NCI-H345 (cell line): ENCODE data around the gene ZFP91.

Experiments used
- DNase-seq: peaks from one replicate; lab custom pipeline; 2025; lab: John Stamatoyannopoulos, UW

ZFP91 gene

DNA sequence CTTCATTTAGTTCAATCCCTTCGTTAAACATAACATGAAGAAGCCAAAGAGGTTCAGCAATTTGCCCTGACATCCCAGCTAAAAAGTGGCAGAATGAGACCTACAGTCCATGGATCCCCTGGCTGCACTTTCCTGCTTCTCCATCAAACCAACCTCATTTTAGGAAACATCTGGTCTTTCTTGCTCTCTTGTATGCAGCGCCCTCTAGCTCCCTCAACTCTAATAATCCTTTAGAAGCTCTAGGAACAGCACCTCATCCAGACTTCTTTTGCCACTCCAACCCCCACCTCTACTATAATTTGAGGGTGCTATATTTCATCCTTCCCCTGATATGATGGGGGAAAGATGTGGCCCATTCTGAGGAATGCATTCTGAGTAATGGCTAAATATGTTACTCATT, 51.0 kb downstream of the ZFP91 start:
- DNase-seq: peak; percentile 4

DNA sequence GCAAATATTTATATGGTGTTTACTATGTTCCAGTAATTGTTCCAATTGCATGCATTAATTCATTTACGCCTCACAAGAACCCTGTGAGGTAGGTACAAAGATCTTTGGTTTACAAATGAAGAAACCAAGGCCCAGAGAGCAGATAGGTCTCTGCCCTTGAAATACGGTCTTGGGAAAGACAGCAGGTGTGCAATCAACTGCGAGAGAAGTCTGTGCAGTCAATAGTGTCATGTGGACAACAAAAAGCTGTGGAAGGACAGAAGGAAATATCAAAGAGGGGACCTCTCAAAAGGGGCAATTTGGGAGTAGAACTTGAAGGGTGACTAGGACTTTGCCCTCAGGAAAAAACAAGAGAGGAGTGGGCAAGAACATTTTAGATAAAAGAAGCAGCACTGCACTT, 52.5 kb downstream of the ZFP91 start:
- DNase-seq: no peak

DNA sequence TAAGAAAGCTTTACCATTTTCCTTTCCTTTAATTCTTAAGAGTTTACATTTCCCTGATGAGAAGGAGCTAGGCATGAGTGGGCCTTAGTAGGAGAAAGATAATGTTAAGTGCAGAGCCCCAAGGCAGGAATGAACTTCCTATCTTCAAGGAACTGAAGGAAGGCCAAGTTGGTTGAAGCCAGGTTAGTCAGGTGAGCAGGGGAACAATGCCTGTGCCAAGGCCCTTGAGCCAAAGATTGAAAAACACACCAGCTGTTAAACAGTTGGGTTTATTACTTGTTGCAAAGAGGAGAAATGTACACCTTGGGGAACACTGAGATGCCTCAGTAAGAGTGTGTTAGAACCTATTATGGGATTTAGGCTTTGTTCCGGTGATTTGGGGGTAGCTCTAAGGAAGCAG, 53.6 kb downstream of the ZFP91 start:
- no peak for DNase-seq

DNA sequence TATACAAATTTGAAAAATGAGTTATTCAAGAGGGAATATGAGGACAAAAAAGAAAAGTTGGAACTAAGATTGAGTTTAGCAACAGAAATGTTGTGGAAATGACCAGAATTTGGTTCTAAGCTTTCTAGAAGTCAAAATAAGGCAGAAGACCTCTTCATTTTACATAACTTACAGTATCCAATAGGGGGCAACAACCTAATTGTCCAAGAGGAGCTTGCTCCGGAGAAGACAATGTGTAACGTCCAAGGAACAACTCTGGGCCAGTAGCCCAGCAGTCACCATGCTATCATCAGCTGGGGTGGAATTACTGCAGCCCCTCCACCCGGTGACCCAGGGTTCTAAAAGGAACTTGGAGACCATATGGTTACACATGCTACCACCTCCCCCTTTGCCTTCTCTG, 57.7 kb downstream of the ZFP91 start:
- no peak for DNase-seq

- no peak for DNase-seq
These were observed 58.5 kb downstream of the ZFP91 start for GRCh38 chr11:58637371-58637770.

DNA sequence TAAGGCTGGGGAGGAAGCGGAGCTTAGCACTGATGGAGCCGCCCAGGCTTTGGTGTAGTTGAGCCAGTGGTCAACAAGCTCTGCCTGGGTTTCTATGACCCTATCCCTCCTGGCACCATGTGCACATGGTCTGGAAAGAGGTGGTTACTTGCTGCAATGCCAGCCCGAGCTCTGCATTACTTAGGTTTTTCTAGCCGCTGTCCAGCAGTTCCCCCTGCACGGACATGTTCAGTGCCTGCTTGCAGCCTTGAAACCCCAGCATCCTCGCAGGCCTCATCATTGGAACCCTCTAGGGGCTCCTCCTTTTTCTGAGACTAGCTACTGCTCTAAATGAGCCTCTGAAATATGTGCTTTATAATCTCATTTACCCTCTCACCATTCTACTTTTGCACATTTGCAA, 60.2 kb downstream of the ZFP91 start:
- no peak for DNase-seq

GRCh38 chr11:58639669-58640068, 60.8 kb downstream of the ZFP91 start:
- DNase-seq: no peak

GRCh38 chr11:58640386-58641023, 61.6 kb downstream of the ZFP91 start:
- DNase-seq: no peak

GRCh38 chr11:58641341-58641740, 62.5 kb downstream of the ZFP91 start:
- no peak for DNase-seq

DNA sequence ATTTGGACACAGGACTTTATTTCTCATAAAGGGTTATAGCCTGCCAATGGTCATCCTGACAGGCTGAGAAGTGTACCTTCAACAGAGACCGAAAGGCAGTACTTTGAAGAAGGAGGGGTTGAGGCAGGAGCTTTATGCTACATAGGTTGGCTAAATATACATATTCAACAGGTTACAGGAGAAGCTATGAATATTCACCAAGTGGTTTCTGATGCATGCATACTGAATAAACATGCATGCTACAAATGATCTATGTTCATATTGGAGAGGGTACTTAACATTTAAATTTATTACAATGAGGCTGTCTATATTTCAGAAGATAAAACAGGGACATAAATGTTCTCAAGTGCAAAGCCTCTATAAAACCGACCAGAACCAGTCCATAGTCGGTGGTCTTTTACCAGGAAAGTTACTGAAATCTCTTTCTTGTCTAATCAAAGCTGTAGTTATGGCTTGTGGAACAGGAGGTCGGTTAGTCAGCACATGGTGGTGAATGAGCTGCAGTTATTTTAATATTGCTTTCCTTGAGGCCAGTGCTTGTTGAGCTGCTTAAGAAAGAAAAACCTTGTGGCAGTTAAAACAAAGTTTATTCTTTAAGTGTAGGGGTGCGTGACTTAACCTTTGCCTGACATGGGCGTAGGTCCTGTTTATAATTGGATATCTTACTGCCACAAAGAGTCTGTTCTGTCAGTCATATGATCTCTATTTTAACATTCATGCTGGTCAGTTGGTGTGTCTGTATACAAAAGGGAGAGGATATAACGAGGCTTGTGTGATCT, 63.1 kb downstream of the ZFP91 start:
- no peak for DNase-seq

GRCh38 chr11:58645854-58646253, 67.0 kb downstream of the ZFP91 start:
- no peak for DNase-seq

DNA sequence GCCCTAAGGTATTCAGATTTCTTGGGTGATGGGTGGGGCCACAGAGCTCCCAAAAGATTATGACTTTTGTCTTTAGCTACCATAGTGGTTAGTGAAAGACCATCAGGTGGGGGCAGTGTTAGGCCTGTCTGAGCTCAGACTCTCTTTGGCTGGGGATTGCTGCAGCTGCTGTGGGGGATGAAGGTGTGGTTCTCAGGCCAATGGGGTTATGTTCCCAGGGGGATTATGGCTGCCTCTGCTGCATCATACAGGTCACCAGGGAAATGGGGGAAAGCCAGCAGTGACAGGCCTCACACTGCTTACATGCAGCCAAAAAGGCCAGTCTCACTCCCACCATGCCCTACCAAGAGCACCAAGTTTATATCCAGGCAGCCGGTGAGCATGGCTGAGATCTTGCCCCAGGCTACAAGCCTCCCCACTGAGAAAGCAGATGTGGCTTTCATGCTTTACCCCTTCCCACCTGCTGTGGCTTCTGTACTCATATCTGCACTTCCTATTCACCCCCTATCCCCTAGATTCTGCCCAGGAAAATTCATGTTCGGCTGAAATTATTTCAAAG, 68.4 kb downstream of the ZFP91 start:
- DNase-seq: peak; percentile 35

- DNase-seq: no peak
These were observed 69.0 kb downstream of the ZFP91 start for GRCh38 chr11:58647866-58648265.

DNA sequence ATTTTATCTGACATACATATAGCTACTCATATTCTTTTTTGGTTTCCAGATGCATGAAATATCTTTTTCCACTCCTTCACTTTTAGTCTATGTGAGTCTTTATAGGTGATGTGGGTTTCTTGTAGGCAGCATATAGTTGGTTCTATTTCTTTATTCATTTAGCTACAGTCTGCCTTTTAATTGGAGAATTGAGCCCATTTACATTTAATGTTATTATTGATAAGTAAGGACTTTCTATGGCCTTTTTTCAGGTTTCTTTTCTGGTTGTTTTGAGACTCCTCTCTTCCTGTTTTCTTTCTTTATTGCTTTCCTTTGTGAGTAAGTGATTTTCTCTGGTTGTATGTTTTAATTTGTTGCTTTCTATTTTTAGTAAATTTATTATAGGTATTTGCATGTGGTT, 70.8 kb downstream of the ZFP91 start:
- DNase-seq: no peak

GRCh38 chr11:58650496-58650895, 71.6 kb downstream of the ZFP91 start:
- DNase-seq: no peak

DNA sequence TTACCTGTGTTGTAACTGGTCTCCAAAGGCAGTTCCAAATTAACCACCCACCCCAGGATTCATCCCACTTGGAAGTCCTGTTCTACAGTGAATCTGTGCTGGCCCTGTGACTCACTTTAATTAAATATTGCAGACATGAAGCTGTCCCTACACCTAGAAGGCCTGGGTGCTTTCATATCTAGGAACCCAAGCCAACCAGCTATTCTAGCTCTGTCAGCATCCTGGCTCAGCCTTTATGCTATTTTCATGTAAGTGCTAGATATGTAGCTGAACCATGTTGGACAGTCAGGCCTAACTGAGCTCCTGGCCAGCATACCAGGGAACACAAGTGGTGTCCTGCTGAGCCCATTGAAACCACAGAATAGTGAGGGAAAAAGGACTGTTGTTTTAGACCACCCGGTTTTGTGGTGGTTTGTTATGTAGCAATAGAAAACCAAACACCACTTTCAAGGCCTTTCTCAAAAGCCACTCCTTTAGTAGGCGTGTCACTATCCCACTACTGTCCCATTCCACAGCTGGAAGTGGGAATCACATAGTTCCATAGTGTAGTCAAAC, 73.9 kb downstream of the ZFP91 start:
- no peak for DNase-seq

GRCh38 chr11:58654079-58654907, 75.4 kb downstream of the ZFP91 start:
- DNase-seq: peak; percentile 79

DNA sequence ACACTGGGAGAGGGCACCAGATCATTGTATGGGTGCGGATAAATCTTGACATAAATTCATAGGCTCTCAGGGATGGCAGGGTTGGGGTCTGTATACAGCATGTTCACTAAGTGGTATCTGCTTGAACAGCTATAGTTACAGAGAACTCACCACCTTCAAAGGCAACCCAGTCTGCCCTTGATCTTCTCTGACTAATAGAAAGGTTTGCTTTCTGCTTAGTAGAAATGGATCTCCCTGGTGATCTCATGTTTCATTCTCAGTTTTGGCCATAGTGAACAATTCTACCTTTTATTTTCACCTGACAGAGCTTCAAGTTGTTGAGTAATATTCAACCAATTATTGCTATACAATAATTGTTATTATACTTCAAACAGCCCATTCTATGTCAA, 76.0 kb downstream of the ZFP91 start:
- DNase-seq: no peak

- DNase-seq: no peak
These were observed 77.5 kb downstream of the ZFP91 start for GRCh38 chr11:58656348-58656747.

DNA sequence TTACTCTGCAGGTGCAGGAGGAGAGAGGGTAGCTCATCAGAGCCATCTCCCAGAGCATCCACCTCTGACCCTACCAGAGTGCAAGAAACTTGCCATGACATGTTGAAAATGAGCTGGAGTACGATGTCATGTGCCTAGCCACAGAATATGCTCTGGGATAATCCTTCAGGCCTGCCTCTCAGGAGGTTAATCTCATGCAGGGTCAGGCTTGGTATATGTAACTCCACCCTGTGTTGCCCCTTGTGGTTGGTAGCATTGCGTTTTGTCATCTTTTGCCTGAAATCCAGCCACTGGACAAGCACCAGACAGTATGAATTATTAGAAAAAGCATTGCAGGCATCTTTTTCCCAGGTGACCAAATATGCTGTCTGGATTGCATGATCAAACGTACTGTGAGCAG, 79.8 kb downstream of the ZFP91 start:
- DNase-seq: peak; percentile 16

- no peak for DNase-seq
These were observed 80.5 kb downstream of the ZFP91 start for GRCh38 chr11:58659404-58659803.

DNA sequence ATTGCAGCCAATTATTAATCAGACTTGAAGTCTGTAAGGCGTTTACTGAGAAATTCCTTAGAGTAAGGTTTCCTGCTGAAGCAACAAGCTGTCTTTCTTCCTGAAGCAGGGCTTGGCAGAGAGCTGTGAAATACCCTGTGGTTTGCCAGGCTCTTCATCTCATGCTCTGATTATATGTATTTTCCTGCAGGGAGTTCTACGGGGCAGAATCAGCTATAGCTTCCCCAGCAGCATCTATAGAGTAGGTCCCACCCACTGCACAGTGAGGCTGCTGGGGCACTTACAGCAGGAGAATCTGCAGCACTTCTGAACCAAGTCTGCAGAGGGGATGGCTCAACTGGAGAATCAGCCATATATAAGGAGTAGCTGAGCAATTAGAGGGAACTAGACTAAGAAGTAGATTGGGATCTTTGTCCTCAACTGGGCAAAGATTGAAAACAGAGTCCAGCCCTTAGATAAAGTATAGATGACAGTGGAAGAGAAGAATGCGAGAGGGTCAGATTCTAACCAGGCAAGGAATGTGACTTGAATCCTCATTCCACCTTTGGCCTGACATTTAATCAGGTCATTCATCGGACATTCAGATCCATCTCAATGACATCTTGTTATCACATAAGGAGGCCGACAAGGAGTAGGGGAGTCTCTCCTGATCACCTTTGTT, 81.2 kb downstream of the ZFP91 start:
- DNase-seq: no peak
